NCI-H510A treated with DMSO at 0.1 percent for 48 hours (cell line): ENCODE measurements around the gene KCNIP1.

Experiments used
- DNase-seq: peaks from one replicate; lab custom pipeline; 2025; lab: John Stamatoyannopoulos, UW

KCNIP1 gene

DNA sequence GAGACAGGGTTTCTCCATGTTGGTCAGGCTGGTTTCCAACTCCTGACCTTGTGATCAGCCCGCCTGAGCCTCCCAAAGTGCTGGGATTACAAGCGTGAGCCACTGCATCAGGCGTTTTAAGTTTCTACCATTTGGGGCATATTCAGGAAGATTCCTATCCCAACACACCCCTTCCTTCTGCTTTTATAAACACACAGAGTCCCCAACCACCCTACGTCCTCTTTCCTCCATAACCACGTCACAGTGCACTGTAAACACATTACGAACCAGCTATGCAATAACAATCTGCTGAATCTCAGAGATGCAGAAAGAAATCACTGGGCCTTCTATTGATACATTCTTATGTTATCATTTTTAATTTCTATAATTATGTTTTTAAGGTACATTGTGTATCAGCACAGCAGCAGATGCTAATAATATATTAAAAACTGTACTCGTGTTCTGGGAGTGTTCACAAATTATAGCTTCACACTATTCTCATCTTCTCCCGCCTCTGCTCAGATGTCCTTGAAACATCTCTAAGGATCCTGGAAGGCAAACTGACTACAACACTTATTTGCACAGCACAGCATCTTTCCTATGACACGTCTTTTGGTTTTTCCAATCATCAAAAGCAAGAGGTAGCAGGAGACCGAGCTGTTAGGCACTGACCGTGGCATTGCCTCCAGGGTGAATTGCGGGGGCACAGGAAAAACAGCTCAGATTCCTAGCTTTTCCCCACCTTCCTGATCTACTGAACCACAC, 60.2 kb downstream of the KCNIP1 start:
- DNase-seq = no peak

GRCh38 chr5:170565072-170565471, 61.3 kb downstream of the KCNIP1 start:
- DNase-seq = no peak

GRCh38 chr5:170569101-170569500, 65.3 kb downstream of the KCNIP1 start:
- DNase-seq = no peak

DNA sequence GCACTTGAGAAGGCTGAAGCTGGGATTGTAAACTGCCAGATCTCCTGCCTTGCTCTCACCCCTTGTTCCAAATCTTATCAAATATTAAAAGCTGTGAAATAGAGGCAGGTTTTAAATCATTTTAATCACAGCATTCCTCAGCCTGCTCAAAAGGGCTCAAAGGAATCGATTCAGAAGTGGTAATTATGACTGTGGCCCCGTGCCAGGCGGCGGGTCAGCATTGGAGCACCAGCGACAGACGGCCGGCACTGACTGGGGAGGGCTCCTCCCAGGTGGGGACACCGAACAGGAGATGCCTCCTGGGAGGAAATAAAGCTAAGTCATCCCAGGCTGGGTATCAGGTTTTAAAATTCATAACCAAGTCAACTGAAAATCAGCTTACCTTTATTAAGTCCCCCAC, 66.7 kb downstream of the KCNIP1 start:
- DNase-seq = no peak

DNA sequence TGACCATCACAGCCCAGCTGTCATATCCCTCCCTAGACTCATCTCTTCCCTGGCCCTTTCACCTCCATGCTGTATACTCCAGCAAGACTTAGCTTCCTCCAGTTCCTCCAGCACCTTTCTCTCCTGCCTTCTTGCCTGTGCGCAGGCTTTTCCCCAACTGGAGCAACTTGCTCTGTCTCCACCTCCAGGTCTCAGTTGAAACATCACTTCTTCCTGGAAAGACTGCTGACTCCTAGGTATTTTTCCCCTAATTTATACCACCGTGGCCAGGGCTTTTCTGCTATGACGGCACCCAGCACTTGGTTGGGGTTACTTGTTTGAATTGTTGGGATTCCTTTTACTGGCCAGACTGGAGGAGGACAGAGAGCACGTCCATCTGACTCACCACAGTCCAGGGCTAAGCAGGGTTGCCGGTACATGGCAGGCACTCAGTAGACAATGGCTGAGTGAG, 67.5 kb downstream of the KCNIP1 start:
- no peak for DNase-seq

DNA sequence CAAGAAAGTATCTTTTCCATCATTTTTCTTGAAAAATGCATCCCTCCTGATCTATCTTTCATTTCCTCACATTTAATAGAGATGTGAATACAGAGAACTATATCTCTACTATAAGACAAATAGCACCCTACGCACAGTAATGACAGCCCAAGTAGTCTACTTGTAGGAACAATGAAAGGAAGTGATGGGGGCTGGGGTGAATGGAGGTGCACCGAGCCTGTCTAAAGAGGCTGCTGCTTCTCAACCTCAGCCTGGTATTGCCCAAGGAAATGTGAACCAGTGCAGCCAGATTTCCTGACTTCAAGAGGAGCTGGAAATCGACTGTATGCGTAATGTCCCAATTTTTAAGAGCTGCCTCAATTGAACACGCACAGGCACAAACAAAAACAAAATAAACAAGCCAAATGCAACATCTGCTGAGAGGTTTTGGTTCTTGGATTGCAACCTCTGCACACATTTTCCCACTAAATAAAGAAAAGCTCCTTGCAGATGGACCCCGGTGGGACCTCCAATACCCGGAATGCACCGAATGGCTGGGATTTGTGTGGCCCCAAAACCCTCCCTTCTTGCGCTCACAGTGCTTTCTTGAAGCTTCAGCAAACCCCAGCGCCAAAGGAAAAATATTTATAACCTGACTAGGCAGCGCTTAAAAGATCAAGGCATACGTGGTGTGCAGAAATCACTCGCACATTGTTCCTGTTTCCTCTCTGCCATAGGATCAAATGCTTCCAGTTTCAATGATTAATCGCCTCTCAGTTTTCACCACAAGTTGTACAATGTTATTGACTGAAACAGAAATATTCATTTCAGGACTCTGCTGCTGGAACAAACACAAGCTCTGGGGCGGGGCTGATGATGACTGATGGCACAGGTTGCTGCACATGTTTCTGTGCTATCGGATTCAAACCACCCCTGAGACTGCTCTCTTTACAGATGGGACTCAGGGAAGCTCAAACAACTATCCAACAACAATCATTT, 68.3 kb downstream of the KCNIP1 start:
- no peak for DNase-seq

- DNase-seq = no peak
Observed at GRCh38 chr5:170573114-170573513, 69.3 kb downstream of the KCNIP1 start.

DNA sequence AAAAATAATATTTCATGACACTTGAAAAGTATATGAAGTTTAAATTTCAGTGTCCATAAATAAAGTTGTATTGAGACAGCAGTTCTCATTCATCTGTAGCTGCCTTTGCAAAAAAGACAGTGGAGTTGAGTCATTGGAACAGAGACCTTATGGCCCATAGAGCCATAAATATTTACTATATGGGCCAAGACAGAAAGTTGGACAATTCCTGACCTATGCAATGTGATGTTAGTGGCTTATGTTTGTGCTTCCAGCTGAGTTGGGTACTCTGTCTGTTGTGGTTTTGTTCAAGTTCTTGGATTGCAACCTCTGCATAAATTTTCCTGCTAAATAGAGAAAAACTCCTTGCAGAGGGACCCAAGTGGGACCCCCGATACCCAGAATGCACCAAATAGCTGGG, 69.8 kb downstream of the KCNIP1 start:
- DNase-seq = no peak

DNA sequence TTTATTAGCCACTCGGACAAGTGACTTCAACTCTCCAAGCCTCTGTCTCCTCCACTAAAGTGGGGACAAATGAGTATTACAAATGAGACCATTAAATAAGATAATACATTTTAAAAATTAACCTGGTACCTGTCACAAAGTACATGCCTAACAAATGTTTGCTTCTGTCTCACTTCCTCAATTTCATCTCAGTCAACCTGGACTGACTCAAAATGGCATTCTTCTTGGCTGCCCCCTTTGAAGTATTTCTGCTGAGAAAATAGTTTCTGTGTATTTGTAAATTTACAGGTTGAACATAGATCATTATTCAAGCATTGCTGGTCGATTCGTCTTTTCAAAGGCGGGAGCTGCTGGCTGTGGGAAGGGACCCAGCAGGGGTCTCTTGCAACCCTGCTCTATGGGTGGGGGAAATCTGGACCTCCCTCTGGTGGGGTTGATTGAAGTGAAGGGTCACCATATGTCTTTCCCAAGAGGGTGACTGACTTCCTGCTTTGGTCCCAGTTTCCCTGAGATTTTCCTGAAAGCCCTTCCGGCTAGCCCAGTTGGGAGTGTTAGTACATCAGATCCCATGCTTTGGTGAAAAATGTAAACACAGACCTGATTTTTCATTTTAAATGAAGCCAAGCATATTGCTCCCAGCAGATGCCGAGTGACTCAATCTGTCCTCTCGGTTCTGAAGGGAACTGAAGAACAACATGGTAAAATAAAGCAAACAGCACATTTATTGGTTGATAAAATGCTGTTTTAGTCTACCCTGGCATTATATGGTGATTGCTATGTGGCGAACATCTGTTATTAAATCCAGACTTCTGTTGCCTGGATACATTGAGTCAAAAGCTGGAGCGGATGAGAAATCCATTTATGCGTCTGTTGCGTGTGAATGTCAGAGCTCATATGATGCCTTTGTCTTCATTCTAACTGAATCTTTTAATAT, 73.0 kb downstream of the KCNIP1 start:
- no peak for DNase-seq

GRCh38 chr5:170579601-170580000, 75.8 kb downstream of the KCNIP1 start:
- no peak for DNase-seq

- DNase-seq = no peak
Observed at GRCh38 chr5:170581211-170581610, 77.4 kb downstream of the KCNIP1 start.

DNA sequence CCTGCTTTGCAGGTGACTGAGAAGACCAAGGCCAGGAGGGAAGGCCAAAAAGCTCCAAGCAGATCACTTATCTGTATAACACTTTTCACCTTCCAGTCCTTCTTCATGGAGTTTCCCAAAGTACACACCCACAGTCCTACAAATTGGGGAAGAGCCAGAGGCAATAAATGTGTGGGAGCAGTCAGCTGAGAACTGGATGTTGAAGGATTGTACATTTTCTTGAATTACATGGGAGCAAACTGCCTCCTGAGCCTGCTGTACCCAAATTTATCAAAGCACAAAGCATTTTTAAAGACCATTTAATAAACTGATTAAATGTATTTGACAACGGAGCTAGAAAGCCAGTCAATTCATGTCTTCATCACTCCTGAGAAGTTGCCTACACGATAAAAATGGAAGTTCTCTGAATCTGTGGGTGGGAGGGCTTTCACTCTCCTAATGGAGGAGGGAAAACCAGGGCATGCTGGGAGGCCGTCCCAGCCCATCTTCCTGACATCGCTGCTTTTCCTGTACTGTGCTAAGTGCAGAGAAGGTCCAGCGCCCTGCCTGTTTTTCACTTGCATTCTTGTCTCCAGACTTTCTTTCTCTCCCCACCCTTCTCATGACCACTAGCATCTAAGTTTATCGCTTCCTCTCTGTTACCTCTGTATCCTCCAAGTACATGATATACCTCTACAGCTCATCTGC, 79.0 kb downstream of the KCNIP1 start:
- no peak for DNase-seq

DNA sequence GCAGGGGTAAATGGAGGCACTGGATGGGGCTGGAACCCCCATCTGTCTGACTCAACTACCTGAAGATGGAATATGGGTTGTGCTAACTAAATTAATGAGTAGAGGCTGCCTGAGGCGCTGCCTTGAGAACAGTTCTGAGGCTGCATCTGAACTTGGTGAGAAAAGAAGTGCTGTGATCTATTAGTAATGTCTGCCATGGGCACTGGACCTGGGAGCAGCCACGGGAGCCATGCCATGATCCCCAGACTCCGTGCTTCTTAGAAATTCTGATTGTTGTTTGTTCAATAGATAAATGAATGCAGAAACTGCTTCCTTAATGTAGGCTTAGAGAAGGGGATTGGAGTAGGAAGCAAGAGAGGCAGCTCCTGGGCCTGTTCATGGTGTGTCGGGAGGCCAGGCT, 80.2 kb downstream of the KCNIP1 start:
- no peak for DNase-seq

GRCh38 chr5:170584450-170585058, 80.7 kb downstream of the KCNIP1 start:
- DNase-seq = no peak

GRCh38 chr5:170585273-170585948, 81.6 kb downstream of the KCNIP1 start:
- DNase-seq = no peak

- no peak for DNase-seq
Observed at GRCh38 chr5:170587808-170588207, 84.0 kb downstream of the KCNIP1 start.

- DNase-seq = no peak
Observed at GRCh38 chr5:170589643-170590042, 85.8 kb downstream of the KCNIP1 start.

- DNase-seq = no peak
Observed at GRCh38 chr5:170590566-170590965, 86.7 kb downstream of the KCNIP1 start.

DNA sequence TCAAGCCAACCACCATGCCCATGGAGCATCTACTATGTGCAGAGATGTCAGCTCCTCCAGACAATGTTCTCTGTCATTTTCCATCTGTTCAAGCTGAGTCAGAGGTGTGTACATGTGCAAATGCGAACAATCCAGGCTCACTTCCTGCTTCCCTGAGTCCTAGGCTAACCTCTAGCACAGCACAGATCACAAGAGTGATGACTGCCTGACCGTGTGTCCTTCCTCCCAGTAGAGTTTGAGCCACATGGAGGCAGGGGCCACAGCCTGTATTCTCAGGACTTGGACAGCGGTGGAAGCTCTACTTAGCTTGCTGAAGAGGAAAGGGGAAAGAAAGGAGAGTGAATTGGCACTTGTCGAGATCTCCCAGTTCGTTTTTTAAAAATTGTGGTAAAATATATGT, 87.2 kb downstream of the KCNIP1 start:
- DNase-seq = no peak

- DNase-seq = no peak
Observed at GRCh38 chr5:170596482-170597044, 92.7 kb downstream of the KCNIP1 start.
